Gastrocnemius medialis (tissue), 4 donors: ENCODE results near the gene CALU.

Experiments used
- CTCF ChIP-seq, 5 experiments: fragments of 450-650 bp in 3 of 5; fragments of 200-600 bp in 2 of 5; sonication (generic) in 2 of 5; IDR thresholded peaks in 4 of 5; conservative IDR thresholded peaks in 1 of 5; 1 replicate in 4 of 5; 2 replicates in 1 of 5; pipeline ENCODE4 v1.5.1; 2016 to 2019; ENCODE audit warnings: antibody characterized with exemption in 5 of 5, mild to moderate bottlenecking in 3 of 5, moderate library complexity in 3 of 5
- POLR2A ChIP-seq, 2 donors: fragments of 450-650 bp; IDR thresholded peaks; one replicate each; pipeline ENCODE4 v1.6.1; 2017; ENCODE audit warnings: antibody characterized with exemption in 2 of 2, mild to moderate bottlenecking in 2 of 2, moderate library complexity in 2 of 2

GRCh38 chr7:128721376-128721775, 17.8 kb upstream of the CALU start:
- TF ChIP-seq CTCF (IDR thresholded peaks at IDR 0.05 in 4 of 5, conservative IDR thresholded peaks at IDR 0.05 in 1 of 5) (no peak), POLR2A (IDR thresholded peaks at IDR 0.05) (no peak)
